TTC549 (cell line): ENCODE measurements around the gene EML4.

Experiments
- FAIRE-seq: peaks from 2 replicates; lab custom pipeline; 2012; peaks lifted over from hg19 to GRCh38; lab: Jason Lieb, UNC

The EML4 gene

DNA sequence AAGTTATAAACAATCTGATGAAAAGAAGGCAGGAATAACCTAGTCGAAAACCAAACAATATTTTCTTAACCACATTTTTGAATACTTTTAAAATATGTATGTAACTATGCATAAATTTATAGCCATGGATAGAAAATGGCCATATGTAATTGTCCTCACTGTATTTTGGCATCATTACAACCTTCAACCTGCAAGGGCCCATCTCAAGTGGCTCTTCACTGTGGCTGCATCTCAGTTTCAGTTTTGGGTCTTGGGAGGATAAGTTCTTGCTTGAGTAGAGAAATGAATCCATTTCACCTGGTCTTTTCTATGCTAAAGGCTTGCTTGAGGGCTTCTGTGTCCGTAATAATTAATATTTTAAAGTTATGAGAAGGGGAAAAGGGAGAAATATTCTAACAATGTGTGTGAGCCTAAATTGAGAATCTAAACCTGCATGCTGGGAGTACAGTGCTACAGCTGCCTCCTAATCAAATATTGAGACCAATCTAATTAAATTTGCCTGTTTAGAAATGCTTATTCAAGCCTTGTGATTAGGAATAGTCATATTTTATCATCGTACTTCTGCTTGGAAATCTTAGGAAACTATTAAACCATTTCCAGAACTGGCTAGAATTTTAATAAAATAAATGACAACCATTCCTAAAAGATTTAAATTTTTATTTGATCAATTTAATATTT is 92.5 kb downstream of the EML4 start:
- no peak for FAIRE-seq

DNA sequence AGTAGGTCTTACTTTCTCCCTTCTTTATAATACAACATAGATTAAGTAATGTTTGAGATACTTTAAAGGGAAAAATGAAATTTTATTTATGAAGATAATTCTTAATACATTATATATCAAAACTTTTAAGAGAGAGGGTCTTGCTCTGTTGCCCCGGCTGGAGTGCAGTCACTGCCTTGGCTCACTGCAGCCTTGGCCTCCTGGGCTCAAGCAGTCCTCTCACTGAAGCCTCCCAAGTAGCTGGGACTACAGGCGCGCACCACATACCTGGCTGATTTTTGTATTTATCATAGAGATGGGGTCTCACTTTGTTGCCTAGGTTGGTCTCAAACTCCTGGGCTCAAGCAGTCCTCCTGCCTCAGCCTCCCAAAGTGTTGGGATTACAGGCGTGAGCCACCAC is 97.1 kb downstream of the EML4 start:
- no peak for FAIRE-seq

DNA sequence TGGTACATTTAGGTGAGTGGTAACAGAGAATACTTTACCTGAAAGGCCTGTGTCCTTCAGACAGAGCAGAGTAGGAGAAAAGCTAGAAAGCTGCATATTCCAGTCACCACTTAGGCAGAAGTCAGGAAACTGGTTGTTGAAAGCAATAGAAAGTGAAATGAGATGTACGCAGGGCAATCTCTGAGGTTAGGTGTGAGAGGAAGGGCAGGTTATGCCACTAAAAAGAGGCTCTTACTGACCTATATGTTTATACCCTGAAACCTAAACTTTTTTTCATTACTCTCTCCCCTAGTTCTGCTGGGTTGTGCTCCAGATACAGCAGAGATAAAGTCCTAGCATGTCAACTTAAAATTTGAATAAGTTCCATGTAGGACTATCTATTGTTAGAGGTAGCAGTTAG is 98.4 kb downstream of the EML4 start:
- FAIRE-seq = no peak

DNA sequence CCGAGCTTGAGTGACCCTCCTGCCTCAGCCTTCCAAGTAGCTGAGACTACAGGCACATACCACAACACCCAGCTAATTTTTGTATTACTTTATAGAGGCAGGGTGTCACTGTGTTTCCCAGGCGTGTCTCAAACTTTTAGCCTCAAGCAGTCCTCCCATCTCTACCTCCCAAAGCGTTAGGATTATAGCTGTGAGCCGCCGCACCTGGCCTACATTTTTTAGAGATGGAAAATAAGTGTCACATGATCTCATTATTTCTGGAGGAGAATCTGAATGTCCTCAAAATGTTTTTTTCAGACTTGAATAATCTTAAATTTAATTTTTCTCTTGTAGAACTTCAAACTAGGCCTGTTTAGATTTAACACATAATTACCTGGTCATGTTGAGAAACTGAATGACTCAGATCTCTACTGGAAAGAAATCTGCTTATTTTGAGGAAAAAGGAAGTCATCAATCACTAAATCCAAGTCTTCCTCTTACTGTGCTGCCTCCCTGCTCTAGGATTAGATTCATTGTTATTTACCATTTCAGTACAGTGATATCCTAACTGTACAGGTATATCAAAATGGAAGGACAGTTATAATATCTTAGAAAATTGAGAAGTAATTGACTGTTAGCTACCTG is 99.5 kb downstream of the EML4 start:
- FAIRE-seq = no peak

DNA sequence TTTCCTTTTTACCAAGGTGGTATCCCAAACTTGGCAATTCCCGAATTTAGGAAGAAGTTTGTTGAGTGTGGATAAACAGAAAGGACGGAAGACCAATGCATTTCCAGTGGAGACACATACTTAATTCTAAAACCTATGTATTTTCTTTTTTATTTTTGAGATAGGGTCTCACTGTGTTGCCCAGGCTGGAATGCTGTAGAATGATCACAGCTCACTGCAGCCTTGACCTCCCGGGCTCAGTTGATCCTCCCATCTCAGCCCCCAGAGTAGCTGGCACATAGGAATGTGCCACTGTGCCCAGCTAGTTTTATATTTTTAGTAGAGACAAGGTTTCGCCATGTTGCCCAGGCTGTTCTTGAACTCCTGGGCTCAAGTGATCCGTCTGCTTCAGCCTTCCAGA is 101.6 kb downstream of the EML4 start:
- FAIRE-seq = no peak

DNA sequence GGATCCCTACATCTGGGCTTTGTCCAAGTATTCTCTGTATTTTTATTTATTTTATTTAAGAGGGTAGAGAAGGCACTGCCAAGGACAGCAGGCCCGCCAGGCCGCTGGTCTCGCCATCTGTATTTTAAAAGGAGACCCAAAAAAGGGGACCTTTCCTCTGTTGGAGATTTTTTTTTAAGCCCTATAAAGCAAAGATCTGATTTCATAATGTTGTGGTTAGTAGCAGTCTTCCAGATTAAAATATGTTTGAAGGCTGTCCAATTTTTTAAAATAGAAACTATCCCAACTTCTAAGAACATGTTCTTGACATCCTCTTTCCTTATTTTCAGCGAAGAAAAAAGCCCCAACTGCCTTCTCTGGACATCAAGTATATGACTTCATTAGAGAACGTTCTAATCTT is 102.1 kb downstream of the EML4 start:
- FAIRE-seq = peak; percentile 85

DNA sequence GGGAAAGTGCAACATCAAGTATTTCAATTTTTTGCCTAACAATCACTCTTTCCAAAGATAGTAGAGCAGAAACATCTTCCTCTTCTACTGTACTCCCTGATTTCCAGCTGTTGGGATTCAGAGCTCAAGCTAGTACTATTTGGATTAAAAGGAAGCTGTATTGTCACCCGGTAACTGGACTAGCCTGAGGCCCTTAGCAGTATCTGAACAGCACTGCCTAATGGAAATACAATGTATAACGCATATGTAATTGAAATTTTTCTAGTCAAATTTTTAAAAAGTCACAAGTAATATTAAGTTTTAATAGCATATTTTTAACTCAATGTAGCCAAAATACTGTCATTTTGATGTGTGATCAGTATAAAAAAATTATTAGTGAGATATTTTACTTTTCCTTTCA is 105.7 kb downstream of the EML4 start:
- FAIRE-seq = peak; percentile 67

DNA sequence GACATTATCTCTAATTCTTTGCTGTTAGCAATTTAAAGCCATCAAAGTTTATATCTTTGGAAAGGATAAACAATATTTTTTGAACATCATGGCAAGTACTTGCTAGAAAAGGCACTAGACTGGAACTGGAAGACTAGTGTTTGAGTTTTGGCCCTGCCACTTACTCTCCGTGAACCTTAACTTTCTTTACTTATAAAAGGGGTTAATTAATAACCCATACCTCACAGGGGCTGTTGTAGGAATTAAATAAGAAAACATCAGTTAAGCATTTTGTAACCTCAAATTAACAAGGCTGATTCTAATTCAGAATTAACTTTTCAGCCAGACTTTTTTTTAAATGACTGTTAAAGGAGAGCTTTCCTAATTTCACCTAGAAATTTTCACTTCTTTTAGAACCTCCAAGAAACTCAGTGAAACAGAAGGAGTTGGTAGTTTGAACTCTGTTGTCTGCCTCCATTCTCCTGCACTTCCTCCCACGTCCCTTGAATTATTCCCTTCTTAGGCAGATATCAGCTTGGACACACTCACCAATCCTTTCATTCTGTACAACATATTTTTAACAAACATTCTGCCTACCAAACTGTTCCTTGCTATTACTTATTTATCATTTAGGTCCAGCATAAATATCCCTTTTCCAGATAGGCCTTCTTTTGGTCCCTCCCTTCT is 112.4 kb downstream of the EML4 start:
- no peak for FAIRE-seq

DNA sequence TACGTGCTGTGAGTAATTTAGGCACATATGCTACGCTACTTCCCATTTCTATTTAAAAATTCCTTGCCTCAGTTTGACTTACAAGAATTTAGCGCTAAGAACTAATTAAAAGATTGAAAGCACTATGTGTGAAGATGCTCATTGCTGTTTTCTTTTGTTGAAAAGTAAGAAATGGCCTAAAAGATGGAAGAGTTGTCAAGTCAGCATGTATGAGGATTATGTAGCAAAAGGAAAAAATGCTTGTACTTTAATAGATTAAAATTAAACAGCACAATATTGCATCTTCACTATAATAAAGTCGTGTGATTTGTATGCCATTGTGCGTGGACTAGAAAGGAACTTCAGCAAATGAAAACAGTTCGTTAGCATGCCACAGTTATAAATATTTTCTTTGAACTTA is 114.9 kb downstream of the EML4 start:
- no peak for FAIRE-seq

DNA sequence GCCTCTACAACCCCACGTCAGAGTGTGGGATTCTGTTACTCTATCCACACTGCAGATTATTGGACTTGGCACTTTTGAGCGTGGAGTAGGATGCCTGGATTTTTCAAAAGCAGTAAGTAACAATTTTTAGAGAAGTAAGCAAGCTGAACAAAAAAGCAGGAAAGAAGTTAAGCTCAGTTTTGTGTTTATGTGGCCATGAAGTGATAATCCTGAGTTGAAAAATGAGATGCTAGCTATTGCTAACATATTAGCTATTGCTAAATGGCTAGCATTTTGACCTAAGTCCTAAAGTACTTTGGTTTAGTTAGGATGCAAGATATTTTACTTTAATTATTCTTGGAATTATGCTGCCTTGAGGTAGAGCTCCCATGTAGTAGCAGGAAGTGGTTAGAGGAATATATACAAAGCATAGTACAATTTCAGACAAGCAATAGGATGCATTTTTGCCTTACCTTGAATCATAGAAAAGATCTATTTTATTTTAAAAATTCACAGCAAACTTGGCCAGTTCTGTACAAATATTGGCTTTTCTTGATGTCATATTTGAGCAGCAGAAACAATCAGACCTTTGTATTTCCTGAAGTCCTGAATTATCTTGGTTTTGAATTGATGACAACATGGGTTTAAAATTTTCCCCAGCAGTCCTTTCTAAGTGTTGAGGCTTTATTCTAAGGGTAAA is 117.3 kb downstream of the EML4 start:
- no peak for FAIRE-seq

DNA sequence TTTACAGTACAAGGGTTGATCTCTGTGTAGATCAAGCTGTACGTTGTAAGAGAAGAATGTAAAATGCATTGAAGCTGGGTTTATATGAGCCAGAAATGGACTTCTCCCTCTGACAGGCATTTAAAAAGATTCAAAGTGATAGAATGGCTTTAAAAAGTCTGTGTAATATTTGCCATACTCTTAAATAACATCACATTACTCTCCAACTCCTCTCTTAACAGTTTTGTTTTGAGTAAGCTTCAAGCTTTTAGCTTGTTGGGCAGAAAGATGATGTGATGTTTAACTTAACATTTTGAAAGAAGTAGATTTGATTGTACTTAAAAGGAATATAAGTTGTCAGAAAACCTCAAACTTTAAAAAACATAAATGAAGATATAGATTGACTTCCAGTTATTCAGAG is 119.7 kb downstream of the EML4 start:
- FAIRE-seq = peak; percentile 19

DNA sequence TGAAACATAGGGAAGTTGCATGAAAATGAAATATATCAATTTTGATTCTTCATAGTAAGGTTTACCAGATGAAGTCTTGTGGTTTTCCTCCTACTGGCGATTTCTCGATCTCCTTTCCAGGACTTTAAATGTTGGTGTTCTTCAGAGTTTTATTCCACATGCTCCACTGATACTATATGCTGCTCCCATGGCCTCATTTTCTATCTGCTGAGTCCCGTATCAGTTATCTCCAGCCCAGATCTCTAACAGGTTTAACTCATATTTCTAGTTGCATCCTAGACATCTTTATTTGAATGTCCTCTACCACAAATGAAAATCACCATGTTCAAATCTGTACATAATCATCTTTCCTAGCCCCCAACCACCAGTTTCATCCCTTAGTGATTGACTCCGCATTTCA is 120.1 kb downstream of the EML4 start:
- FAIRE-seq = no peak

DNA sequence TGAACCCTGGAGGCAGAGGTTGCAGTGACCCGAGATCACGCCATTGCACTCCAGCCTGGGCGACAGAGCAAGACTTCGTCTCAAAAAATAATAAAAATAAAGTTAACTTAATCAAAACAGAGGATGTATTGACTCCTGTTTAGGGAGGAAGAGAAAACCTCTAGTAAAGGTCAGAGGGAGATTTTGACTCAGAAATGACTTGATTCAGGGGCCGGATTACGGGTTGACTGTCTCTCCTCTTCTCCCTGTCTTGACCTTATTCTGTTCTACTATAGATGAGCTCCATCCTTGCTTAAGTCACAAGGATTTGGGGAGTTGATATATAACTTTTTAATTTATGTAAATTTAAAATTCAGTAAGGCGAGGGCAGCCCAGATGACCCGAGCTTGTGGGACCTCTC is 120.9 kb downstream of the EML4 start:
- FAIRE-seq = no peak

DNA sequence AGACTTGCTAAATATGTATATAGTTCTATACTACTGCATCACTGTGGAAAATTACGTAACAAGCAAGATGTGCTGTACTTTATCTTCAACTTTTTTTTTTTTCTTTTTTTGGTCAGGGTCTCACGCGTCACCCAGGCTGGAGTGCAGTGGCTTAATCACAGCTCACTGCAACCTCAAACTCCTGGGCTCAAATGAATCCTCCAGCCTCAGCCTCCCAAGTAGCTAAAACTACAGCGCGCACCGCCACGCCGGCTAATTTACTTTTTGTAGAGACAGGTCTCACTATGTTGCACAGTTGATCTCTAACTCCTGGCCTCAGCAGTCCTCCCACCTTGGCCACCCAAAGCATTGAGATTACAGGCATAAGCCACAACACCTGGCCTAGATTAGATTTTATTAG is 123.9 kb downstream of the EML4 start:
- FAIRE-seq = no peak

DNA sequence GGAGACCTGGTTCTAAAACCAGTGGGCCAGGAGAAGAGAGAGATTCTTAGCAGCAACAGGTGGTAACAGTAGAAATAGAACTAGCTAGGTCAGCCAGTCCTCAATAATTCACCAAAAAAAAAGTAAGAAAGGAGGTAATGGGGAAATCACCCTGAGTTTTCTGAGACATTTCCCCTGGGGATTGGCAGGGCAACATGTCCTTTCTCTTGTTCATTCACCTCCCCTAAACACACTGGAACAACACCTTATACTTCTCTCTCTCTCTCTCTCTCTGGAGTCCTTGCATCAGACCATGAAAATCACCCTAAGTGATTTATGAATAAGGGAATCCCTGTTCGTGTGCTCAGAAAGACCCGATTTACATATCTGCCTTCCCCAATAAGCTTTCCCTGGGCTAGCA is 127.1 kb downstream of the EML4 start:
- no peak for FAIRE-seq

DNA sequence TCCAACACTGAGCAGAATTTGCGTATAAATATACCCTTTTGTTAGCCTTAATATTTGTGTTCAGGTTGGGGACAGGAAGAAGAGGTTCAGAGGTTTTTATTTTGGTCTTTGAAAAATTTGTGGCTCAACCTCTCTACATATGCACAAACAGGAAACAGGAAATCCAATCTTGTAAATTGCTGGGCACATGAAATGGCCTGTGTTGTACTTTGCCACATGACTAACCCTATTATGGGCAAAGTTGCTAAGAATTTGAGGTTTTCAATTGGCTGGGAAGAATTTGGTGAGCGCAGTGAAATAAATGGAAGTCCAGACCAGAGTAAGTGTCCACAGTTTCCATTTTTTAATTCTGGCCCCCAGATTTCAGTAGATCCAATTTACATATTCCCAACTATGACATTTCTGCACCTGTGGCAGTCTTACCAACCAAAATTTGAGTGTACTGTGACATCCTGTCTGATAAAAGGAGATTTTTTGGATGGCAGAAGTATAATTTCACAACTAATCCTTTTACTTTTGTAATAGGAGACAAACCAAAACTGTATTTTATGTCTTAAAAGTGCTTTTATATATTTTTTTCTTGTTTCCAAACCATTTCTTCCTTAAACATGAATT is 128.3 kb downstream of the EML4 start:
- no peak for FAIRE-seq

DNA sequence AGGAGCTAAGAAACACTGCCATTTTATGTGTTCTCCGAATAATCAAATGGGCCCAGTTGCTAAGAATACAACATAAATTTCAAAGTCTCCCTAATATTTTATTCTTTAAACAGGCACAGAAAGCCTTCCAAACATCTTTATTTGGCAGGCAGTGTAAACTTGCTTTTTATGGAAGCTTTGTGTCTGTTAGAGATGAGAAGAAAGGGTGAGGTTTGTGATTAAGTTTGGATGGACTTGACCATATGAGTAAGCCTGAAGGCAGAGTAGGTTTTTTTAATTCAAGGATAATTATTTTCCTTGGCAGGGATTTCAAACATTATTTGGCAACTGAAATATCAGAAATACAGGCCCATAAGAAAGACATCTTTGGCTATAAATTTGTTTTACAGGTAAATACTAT is 129.0 kb downstream of the EML4 start:
- FAIRE-seq = no peak

DNA sequence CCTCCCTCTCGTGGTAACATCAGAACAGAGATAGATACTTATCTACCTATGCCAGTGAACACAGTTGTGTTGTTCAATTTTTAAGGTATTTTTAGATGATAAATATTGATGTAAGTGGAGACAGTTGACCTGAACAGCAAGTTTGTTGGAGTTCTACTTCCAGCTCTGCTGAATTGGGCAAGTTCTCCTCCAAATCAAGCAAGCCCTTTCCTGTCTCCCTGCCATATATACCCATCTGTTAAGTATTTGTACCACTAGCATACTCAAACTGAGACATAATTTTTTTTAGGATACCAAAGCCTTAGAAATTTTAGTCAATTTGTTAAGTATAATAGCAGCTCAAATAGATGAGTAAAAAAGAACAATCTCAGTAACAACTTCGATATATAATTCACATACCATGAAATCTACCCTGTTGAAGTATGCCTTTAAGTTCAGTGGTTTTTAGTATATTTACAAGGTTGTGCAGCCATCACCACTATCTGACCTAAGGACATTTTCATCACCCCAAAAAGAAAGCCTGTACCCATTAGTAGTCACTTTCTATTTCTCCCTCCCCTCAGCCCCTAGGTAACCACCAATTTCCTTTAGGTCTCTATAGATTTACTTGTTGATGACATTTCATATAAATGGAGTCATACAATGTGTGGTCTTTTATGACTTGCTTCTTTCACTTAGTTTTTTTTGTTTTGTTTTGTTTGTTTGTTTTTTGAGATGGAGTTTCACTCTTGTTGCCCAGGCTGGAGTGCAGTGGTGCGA is 130.0 kb downstream of the EML4 start:
- peak; percentile 31 for FAIRE-seq

DNA sequence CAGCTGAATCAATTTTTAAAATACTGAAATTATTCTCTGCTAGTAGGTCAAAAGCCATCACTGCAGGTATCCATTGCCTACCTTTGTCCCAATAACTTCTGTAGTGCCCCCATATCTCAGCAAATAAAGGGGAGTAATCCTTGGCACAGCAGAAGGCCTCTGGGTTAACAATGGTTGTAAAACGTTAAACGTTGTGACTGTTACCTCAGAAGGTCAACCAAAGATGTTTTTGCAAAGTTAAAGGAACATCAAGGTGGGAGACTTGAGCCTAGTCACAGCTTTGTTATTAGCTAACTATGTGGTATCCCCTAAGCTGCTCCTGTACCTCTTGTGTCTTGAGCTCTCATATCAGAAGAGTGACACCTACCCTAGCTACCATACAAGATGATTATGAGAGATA is 131.4 kb downstream of the EML4 start:
- no peak for FAIRE-seq

DNA sequence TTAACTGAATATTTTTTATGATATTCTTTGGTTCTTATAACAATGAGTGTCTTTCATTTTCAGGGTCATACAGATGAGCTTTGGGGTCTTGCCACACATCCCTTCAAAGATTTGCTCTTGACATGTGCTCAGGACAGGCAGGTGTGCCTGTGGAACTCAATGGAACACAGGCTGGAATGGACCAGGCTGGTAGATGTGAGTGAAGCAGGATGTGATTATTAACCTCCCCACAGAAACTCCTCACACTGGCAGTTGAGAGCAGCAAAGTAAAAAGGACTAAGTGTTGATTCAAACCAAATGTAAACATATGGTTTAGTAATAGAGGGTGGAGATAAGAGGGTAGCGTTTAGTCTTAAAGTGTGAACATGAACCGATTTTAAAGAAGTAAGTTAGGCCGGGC is 134.1 kb downstream of the EML4 start:
- no peak for FAIRE-seq

DNA sequence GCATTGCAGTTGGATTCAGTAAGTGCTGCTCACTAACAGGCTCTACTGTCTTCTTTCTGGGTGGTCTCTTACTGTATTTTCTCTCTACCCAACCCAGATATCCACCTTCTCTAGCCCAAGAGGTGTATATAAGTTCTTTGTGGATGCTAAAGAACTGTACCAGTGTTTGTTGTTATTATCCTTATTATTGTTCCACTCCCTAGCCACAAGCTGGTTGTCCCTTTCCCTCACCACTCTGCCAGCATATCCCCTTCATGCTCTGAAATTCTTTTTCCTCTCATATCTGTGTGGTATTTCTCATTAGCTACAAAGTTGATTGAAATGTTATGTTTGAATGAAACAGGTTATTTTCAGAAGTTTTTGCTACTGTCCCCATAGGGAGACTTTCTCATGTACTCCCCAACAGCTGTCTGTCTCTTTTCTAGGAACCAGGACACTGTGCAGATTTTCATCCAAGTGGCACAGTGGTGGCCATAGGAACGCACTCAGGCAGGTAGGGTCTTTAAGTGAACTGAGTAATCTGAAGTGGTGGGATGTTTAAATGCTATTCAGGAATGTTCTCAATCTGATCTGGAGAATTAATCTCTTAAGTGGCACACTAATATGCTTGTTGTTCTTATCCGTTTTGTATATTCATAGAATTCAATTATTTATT is 135.0 kb downstream of the EML4 start:
- FAIRE-seq = no peak

DNA sequence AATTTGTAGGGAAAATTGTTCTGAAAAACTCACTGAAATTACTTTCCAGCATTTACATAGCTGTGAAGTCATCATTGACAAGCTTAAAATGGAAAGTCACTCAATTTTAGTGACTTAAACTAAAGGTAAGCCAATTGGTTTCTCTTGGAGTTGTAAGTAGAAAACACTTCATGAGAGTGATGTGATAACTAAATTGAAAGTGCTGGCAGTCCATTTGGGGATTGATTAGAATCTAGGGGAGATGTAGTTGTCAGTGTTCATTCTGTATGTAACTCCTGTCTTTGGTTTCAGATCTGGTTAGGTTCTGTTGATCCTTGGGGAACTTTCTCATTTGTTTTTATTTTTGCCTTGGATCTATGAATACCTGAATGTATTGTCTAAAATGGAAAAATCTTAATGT is 138.0 kb downstream of the EML4 start:
- no peak for FAIRE-seq
